ENCODE results near the gene CCDC148.

CCDC148 gene

GRCh38 chr2:158124896-158125295, 331.7 kb downstream of the CCDC148 start:
- Histone ChIP-seq H3K9me3 (ENCODE audit: control insufficient read depth in 2 of 2, low read length in 2 of 2) (no peaks in the 10 kb centered on the region), H3K27me3 (ENCODE audit: control insufficient read depth in 2 of 2, insufficient read depth in 2 of 2, low read length in 2 of 2) (no peaks in the 10 kb centered on the region), H3K36me3 (ENCODE audit: control insufficient read depth in 2 of 2, insufficient read depth in 2 of 2, low read length in 2 of 2) (no peaks in the 10 kb centered on the region), H3K9ac (ENCODE audit: low read depth in 1 of 2, low read length in 2 of 2) (no peak overlapping the region), H3K4me3 (ENCODE audit: low read length in 2 of 2) (no peak overlapping the region), H3K4me1 (ENCODE audit: control insufficient read depth in 2 of 2, insufficient read depth in 2 of 2, low read length in 2 of 2) (peaks cover 15 to 43% of the 10 kb centered on the region in 2 donors), H3K27ac (ENCODE audit: low read depth in 2 of 2, low read length in 2 of 2) (no peak overlapping the region)
